Measurements from ENCODE around the gene TNFRSF19. TPM values are rescaled to one million over a fixed set of nuclear protein-coding genes. Genes with fewer than 3 reads are reported as not detected.
A peak's percentile ranks its signal among the peaks of the same experiment; 100 is the strongest.

Gene TNFRSF19
- total and polyA plus RNA-seq, 2 of the 13 experiments (the other 11 are each of a cell fraction or from before 2014, with no cell fraction given) = 75.3 to 77.7 TPM

- TF ChIP-seq, protein P1, sequence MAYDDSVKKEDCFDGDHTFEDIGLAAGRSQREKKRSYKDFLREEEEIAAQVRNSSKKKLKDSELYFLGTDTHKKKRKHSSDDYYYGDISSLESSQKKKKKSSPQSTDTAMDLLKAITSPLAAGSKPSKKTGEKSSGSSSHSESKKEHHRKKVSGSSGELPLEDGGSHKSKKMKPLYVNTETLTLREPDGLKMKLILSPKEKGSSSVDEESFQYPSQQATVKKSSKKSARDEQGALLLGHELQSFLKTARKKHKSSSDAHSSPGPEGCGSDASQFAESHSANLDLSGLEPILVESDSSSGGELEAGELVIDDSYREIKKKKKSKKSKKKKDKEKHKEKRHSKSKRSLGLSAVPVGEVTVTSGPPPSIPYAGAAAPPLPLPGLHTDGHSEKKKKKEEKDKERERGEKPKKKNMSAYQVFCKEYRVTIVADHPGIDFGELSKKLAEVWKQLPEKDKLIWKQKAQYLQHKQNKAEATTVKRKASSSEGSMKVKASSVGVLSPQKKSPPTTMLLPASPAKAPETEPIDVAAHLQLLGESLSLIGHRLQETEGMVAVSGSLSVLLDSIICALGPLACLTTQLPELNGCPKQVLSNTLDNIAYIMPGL (CRISPR knock-in tag; IDR thresholded peaks at IDR 0.05; ENCODE audit: borderline replicate concordance in 1 of 2, low read depth in 1 of 2) = peak in 1 of 2 experiments; percentile 37; a peak in 1 of 4 replicates
- TF ChIP-seq NPAS2 (CRISPR knock-in tag; IDR thresholded peaks at IDR 0.05; ENCODE audit: borderline replicate concordance) = no peak
- TF ChIP-seq ZBTB7A (CRISPR knock-in tag; IDR thresholded peaks at IDR 0.05) = no peak
- no peak for TF ChIP-seq STAT5B (CRISPR knock-in tag; IDR thresholded peaks at IDR 0.05)
- TF ChIP-seq DNMT1 (CRISPR knock-in tag; IDR thresholded peaks at IDR 0.05) = no peak
- peak; percentile 91 to 95 for TF ChIP-seq NR2F1 (CRISPR knock-in tag; IDR thresholded peaks at IDR 0.05)
- TF ChIP-seq, protein P2, sequence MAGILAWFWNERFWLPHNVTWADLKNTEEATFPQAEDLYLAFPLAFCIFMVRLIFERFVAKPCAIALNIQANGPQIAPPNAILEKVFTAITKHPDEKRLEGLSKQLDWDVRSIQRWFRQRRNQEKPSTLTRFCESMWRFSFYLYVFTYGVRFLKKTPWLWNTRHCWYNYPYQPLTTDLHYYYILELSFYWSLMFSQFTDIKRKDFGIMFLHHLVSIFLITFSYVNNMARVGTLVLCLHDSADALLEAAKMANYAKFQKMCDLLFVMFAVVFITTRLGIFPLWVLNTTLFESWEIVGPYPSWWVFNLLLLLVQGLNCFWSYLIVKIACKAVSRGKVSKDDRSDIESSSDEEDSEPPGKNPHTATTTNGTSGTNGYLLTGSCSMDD (CRISPR knock-in tag; IDR thresholded peaks at IDR 0.05) = no peak
- TF ChIP-seq, protein P3, sequence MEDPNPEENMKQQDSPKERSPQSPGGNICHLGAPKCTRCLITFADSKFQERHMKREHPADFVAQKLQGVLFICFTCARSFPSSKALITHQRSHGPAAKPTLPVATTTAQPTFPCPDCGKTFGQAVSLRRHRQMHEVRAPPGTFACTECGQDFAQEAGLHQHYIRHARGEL (CRISPR knock-in tag; IDR thresholded peaks at IDR 0.05) = no peak
- TF ChIP-seq ARID2 (CRISPR knock-in tag; IDR thresholded peaks at IDR 0.05; ENCODE audit: borderline replicate concordance) = no peak
- TF ChIP-seq ZNF451 (CRISPR knock-in tag; IDR thresholded peaks at IDR 0.05) = no peak
- TF ChIP-seq ZNF260 (CRISPR knock-in tag; IDR thresholded peaks at IDR 0.05; ENCODE audit: borderline replicate concordance, low read depth) = no peak
- TF ChIP-seq, protein P4, sequence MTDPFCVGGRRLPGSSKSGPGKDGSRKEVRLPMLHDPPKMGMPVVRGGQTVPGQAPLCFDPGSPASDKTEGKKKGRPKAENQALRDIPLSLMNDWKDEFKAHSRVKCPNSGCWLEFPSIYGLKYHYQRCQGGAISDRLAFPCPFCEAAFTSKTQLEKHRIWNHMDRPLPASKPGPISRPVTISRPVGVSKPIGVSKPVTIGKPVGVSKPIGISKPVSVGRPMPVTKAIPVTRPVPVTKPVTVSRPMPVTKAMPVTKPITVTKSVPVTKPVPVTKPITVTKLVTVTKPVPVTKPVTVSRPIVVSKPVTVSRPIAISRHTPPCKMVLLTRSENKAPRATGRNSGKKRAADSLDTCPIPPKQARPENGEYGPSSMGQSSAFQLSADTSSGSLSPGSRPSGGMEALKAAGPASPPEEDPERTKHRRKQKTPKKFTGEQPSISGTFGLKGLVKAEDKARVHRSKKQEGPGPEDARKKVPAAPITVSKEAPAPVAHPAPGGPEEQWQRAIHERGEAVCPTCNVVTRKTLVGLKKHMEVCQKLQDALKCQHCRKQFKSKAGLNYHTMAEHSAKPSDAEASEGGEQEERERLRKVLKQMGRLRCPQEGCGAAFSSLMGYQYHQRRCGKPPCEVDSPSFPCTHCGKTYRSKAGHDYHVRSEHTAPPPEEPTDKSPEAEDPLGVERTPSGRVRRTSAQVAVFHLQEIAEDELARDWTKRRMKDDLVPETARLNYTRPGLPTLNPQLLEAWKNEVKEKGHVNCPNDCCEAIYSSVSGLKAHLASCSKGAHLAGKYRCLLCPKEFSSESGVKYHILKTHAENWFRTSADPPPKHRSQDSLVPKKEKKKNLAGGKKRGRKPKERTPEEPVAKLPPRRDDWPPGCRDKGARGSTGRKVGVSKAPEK (CRISPR knock-in tag; IDR thresholded peaks at IDR 0.05; ENCODE audit: borderline replicate concordance) = no peak
- TF ChIP-seq TERF1 (CRISPR knock-in tag; IDR thresholded peaks at IDR 0.05) = no peak
- TF ChIP-seq, protein P5, sequence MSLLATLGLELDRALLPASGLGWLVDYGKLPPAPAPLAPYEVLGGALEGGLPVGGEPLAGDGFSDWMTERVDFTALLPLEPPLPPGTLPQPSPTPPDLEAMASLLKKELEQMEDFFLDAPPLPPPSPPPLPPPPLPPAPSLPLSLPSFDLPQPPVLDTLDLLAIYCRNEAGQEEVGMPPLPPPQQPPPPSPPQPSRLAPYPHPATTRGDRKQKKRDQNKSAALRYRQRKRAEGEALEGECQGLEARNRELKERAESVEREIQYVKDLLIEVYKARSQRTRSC (CRISPR knock-in tag; IDR thresholded peaks at IDR 0.05; ENCODE audit: low read depth) = no peak
- TF ChIP-seq ZNF430 (CRISPR knock-in tag; IDR thresholded peaks at IDR 0.05) = no peak
- no peak for TF ChIP-seq BRF2 (CRISPR knock-in tag; IDR thresholded peaks at IDR 0.05)
- no peak for TF ChIP-seq ZBTB26 (CRISPR knock-in tag; IDR thresholded peaks at IDR 0.05; ENCODE audit: borderline replicate concordance)
- TF ChIP-seq U2AF2 (IDR thresholded peaks at IDR 0.05; ENCODE audit: low read depth, low read length) = no peak
These were observed 2.2 kb upstream of the TNFRSF19 start (continued) for GRCh38 chr13:23567906-23568460.
